HCT116 (cell line): Measurements from ENCODE around the gene C18orf54. TPM values are rescaled to one million over a fixed set of nuclear protein-coding genes. Genes with fewer than 3 reads are reported as not detected.

Source experiments
- ATAC-seq: fragments of 200-7000 bp; cut with Tn5 transposase; 2 replicates; pipeline ENCODE4 v1.9.1; 2020; ENCODE audit warnings: mild to moderate bottlenecking, moderate library complexity
- Bru-seq: library from RNA; stranded (reverse); fragments of 400-500 nt; gene quantifications from one replicate; lab custom pipeline; 2021; lab: Mats Ljungman, UMichigan
- BruChase-seq, 2 experiments: library from RNA; stranded (reverse); fragments of 400-500 nt; gene quantifications; one replicate each; lab custom pipeline; 2021; lab: Mats Ljungman, UMichigan
- BruUV-seq: library from RNA; stranded (reverse); fragments of 400-500 nt; replicated peaks from 2 replicates; lab custom pipeline; 2021; lab: Mats Ljungman, UMichigan
- CTCF ChIA-PET: fragments of 300-600 bp; sonication (Branson Sonifier 250); formaldehyde crosslinking; loops from one replicate; lab custom pipeline; 2021; ENCODE audit warnings: antibody characterized with exemption; lab: Charles Lee
- POLR2A ChIA-PET: fragments of 300-600, 350-600 bp; sonication (Branson Sonifier 250); formaldehyde crosslinking; loops from one replicate; lab custom pipeline; 2021; ENCODE audit warnings: antibody characterized with exemption; lab: Charles Lee
- RAD21 ChIA-PET, 2 experiments: fragments of 300-600 bp; sonication (Branson Sonifier 250); formaldehyde crosslinking; loops; one replicate each; lab custom pipeline; 2023; ENCODE audit warnings: low total read pairs in 2 of 2; ENCODE audit not compliant: uncharacterized antibody in 2 of 2, unreplicated experiment in 2 of 2, low non-redundant PET in 1 of 2; lab: Charles Lee
- DNase-seq: peaks from one replicate; pipeline ENCODE4 v3.0.0-alpha.2; 2010; ENCODE audit warnings: low read depth, low spot score
- H2AFZ ChIP-seq: fragments of 200-600 bp; shearing (Covaris generic), sonication (generic); 2 replicates; pipeline ENCODE4 v1.6.1; 2017; ENCODE audit warnings: low read depth, mixed run types, mixed read lengths, antibody characterized with exemption, low read length; ENCODE audit not compliant: poor library complexity, severe bottlenecking
- H3K27ac ChIP-seq: 2 replicates; pipeline ENCODE4 v1.5.1; 2012; ENCODE audit warnings: low read depth, low read length
- H3K27me3 ChIP-seq: fragments of 200-600 bp; sonication (generic); 2 replicates; pipeline ENCODE4 v1.6.1; 2016; ENCODE audit warnings: mixed run types, low read length, mixed read lengths; ENCODE audit not compliant: insufficient read depth
- H3K36me3 ChIP-seq, 2 experiments: fragments of 200-500 bp in 1 of 2; fragments of 200-600 bp in 1 of 2; sonication (Bioruptor generic) in 1 of 2; sonication (generic) in 1 of 2; 2 replicates each; pipeline versions ENCODE4 v1.5.1 to v1.6.1; 2014 to 2016; ENCODE audit warnings: low read length in 2 of 2, inconsistent platforms in 1 of 2, mixed read lengths in 1 of 2, mixed run types in 1 of 2; ENCODE audit not compliant: insufficient read depth in 2 of 2, control insufficient read depth in 1 of 2
- H3K4me1 ChIP-seq, 2 experiments: fragments of 200-600 bp in 1 of 2; sonication (generic) in 1 of 2; 2 replicates each; pipeline versions ENCODE4 v1.5.1 to v1.6.1; 2012 to 2017; ENCODE audit warnings: low read length in 2 of 2, inconsistent platforms in 1 of 2, mild to moderate bottlenecking in 1 of 2, mixed read lengths in 1 of 2, mixed run types in 1 of 2, moderate library complexity in 1 of 2; ENCODE audit not compliant: insufficient read depth in 2 of 2, control insufficient read depth in 1 of 2
- H3K4me2 ChIP-seq: fragments of 200-600 bp; sonication (generic); 2 replicates; pipeline ENCODE4 v1.6.1; 2017; ENCODE audit warnings: mixed run types, low read length, mixed read lengths
- H3K4me3 ChIP-seq, 2 experiments: fragments of 200-600 bp in 1 of 2; sonication (generic) in 1 of 2; replicated peaks in 1 of 2; 2 replicates each; pipeline ENCODE4 v1.5.1; 2011 to 2016; ENCODE audit warnings: low read length in 2 of 2, control low read depth in 1 of 2, low read depth in 1 of 2, mild to moderate bottlenecking in 1 of 2, mixed read lengths in 1 of 2, mixed run types in 1 of 2
- H3K79me2 ChIP-seq: fragments of 200-600 bp; sonication (generic); 2 replicates; pipeline ENCODE4 v1.6.1; 2017; ENCODE audit warnings: mild to moderate bottlenecking, mixed run types, low read length, moderate library complexity, mixed read lengths; ENCODE audit not compliant: insufficient read depth
- H3K9ac ChIP-seq: fragments of 200-600 bp; sonication (generic); 2 replicates; pipeline ENCODE4 v1.6.1; 2016; ENCODE audit warnings: low read length, mixed read lengths
- H3K9me2 ChIP-seq: fragments of 200-600 bp; sonication (generic), shearing (Covaris generic); 2 replicates; pipeline ENCODE4 v1.6.1; 2017; ENCODE audit warnings: mixed run types, mild to moderate bottlenecking, moderate library complexity; ENCODE audit not compliant: insufficient read depth
- H3K9me3 ChIP-seq, 2 experiments: fragments of 200-500 bp in 1 of 2; fragments of 200-600 bp in 1 of 2; sonication (Bioruptor generic) in 1 of 2; sonication (generic) in 1 of 2; 2 replicates each; pipeline ENCODE4 v1.6.1; 2014 to 2017; ENCODE audit warnings: low read length in 2 of 2, mixed read lengths in 2 of 2, inconsistent platforms in 1 of 2, low read depth in 1 of 2, mild to moderate bottlenecking in 1 of 2, mixed run types in 1 of 2, moderate library complexity in 1 of 2; ENCODE audit not compliant: control insufficient read depth in 1 of 2, insufficient read depth in 1 of 2
- H4K20me1 ChIP-seq: fragments of 200-600 bp; sonication (generic), shearing (Covaris generic); 2 replicates; pipeline ENCODE4 v1.6.1; 2017; ENCODE audit warnings: mixed run types, mild to moderate bottlenecking, moderate library complexity; ENCODE audit not compliant: insufficient read depth
- CBX3 ChIP-seq: IDR thresholded peaks from 2 replicates; pipeline ENCODE4 v1.6.1; 2012; ENCODE audit warnings: low read depth
- CEBPB ChIP-seq: IDR thresholded peaks from 2 replicates; pipeline ENCODE4 v1.6.1; 2012; ENCODE audit warnings: low read depth
- EGR1 ChIP-seq: IDR thresholded peaks from 2 replicates; pipeline ENCODE4 v1.6.1; 2012; ENCODE audit warnings: low read depth
- ELF1 ChIP-seq: IDR thresholded peaks from 2 replicates; pipeline ENCODE4 v1.6.1; 2012; ENCODE audit warnings: low read depth, borderline replicate concordance
- EZH2 ChIP-seq: fragments of 200-600 bp; sonication (generic); IDR thresholded peaks from 2 replicates; pipeline ENCODE4 v1.6.1; 2017; ENCODE audit warnings: antibody characterized with exemption, mixed run types
- EZH2phosphoT487 ChIP-seq: fragments of 200-600 bp; IDR thresholded peaks from 2 replicates; pipeline ENCODE4 v1.6.1; 2018; ENCODE audit warnings: antibody characterized with exemption, borderline replicate concordance
- FOSL1 ChIP-seq: IDR thresholded peaks from 2 replicates; pipeline ENCODE4 v1.6.1; 2012; ENCODE audit warnings: low read depth
- JUND ChIP-seq: IDR thresholded peaks from 2 replicates; pipeline ENCODE4 v1.6.1; 2012
- RAD21 ChIP-seq: IDR thresholded peaks from 2 replicates; pipeline ENCODE4 v1.6.1; 2012; ENCODE audit warnings: low read depth, mild to moderate bottlenecking
- SP1 ChIP-seq: IDR thresholded peaks from 2 replicates; pipeline ENCODE4 v1.6.1; 2012; ENCODE audit warnings: low read depth
- SRF ChIP-seq: IDR thresholded peaks from 2 replicates; pipeline ENCODE4 v1.6.1; 2012; ENCODE audit warnings: low read depth
- YY1 ChIP-seq: IDR thresholded peaks from 2 replicates; pipeline ENCODE4 v1.6.1; 2011; ENCODE audit warnings: low read length, low read depth, moderate library complexity, mild to moderate bottlenecking; ENCODE audit not compliant: insufficient replicate concordance; ENCODE audit errors: extremely low read depth
- ZFX ChIP-seq: fragments of 450-650 bp; IDR thresholded peaks from 2 replicates; pipeline ENCODE4 v1.6.1; 2017
- ZNF274 ChIP-seq: fragments of 200-500 bp; sonication (Bioruptor generic); IDR thresholded peaks from 2 replicates; pipeline ENCODE4 v1.6.1; 2014; ENCODE audit warnings: mild to moderate bottlenecking, low read depth, low read length, inconsistent platforms
- intact Hi-C: fragments of 100-400 bp; cut with micrococcal nuclease; formaldehyde crosslinking; loops from 2 replicates; pipeline ENCODE4 v1.10.0; 2022
- long read RNA-seq: library from polyadenylated mRNA; unstranded; transcript quantifications from one replicate; pipeline ENCODE4 v2.0.0, GENCODE V29; 2021; ENCODE audit not compliant: unreplicated experiment
- polyA plus RNA-seq: library from polyadenylated mRNA; unstranded; fragments of >200 nt; gene quantifications from 2 replicates; pipeline ENCODE4 v1.2.1, GENCODE V29; 2012; ENCODE audit warnings: missing spikeins
- total RNA-seq: library from RNA; stranded (reverse); gene quantifications from one replicate; pipeline ENCODE4 v1.2.1, GENCODE V29; 2021; ENCODE audit not compliant: unreplicated experiment
- TF ChIP-seq, protein P1 (sequence below): IDR thresholded peaks from 2 replicates; pipeline ENCODE4 v1.6.1; 2012; ENCODE audit warnings: low read depth
- TF ChIP-seq, protein P2 (sequence below), 3 experiments: fragments of 200-600 bp in 1 of 3; sonication (generic) in 1 of 3; IDR thresholded peaks in 2 of 3; conservative IDR thresholded peaks in 1 of 3; 2 replicates each; pipeline ENCODE4 v1.5.1; 2012 to 2017; ENCODE audit warnings: low read depth in 2 of 3, low read length in 2 of 3, antibody characterized with exemption in 1 of 3, borderline replicate concordance in 1 of 3, control low read depth in 1 of 3, mild to moderate bottlenecking in 1 of 3, mixed read lengths in 1 of 3, mixed run types in 1 of 3, moderate library complexity in 1 of 3; ENCODE audit not compliant: insufficient read depth in 1 of 3
- TF ChIP-seq, protein P3 (sequence below): IDR thresholded peaks from 2 replicates; pipeline ENCODE4 v1.6.1; 2012

The C18orf54 gene
- 10.0 TPM for total RNA-seq
- polyA plus RNA-seq = 1.5 and 2.5 TPM in 2 replicates
- percentile 65 among the genes with signal in this experiment for Bru-seq, nascent RNA
- BruChase-seq, experiment 1, labeled RNA remaining after a 6-hour chase = percentile 76 among the genes with signal in this experiment
- percentile 74 among the genes with signal in this experiment for BruChase-seq, experiment 2, labeled RNA remaining after a 2-hour chase
- long read RNA-seq, full-length matches to known transcripts = 8 of 12 reads
- long read RNA-seq, partial matches to known transcripts = 2 of 12 reads
- long read RNA-seq, other reads (novel, unspliced or antisense) = 2 of 12 reads

GRCh38 chr18:54357660-54358494 lies at the start of gene C18orf54, which contains the start of gene STARD6:
TSS of gene C18orf54 (plus strand) at chr18:54357906. CDS start at chr18:54360573, 2,667 bp downstream.
TSS of gene STARD6 (minus strand) at chr18:54357858. CDS start at chr18:54354573, 3,285 bp downstream.
- peaks cover 0 to 10% of the 10 kb centered on the region in 2 experiments; a peak in 1 of 4 replicates for H3K36me3 ChIP-seq
- ChIA-PET CTCF (interaction anchor here (0.7 to 1.6 kb wide), 7 partner anchors 8 to 87 kb away, joined by 3 to 9 read pairs (median 3); no protein-coding TSS in a partner anchor), POLR2A (interaction anchor here (0.6 to 1.4 kb wide), 2 partner anchors 10 to 18 kb away, joined by 4 read pairs; no protein-coding TSS in a partner anchor), RAD21 (no interaction called here)
- no peaks in the 10 kb centered on the region for H4K20me1 ChIP-seq
- H3K79me2 ChIP-seq = 0 out of 2 replicates have a peak, but pooled peaks cover 2% of the 10 kb centered on the region
- peak; percentile 94 for ATAC-seq
- intact Hi-C loops = no loop called here
- peak within 1 kb of the TSS; percentile 70 for H3K27ac ChIP-seq
- H3K9me3 ChIP-seq = no peaks in the 10 kb centered on the region
- peak within 1 kb of the TSS; percentile 78 for H3K4me2 ChIP-seq
- no TSS peak for BruUV-seq
- H3K27me3 ChIP-seq = no peaks in the 10 kb centered on the region
- H3K9me2 ChIP-seq = no peaks in the 10 kb centered on the region
- peak within 1 kb of the TSS; percentile 78 for H3K9ac ChIP-seq
- H3K4me1 ChIP-seq = peaks cover 0 to 14% of the 10 kb centered on the region in 2 experiments; a peak in 2 of 4 replicates
- H2AFZ ChIP-seq = peak within 1 kb of the TSS; percentile 67
- H3K4me3 ChIP-seq = peak within 1 kb of the TSS; percentile 66 to 93
- peak; percentile 79 for DNase-seq
- TF ChIP-seq, protein P1, sequence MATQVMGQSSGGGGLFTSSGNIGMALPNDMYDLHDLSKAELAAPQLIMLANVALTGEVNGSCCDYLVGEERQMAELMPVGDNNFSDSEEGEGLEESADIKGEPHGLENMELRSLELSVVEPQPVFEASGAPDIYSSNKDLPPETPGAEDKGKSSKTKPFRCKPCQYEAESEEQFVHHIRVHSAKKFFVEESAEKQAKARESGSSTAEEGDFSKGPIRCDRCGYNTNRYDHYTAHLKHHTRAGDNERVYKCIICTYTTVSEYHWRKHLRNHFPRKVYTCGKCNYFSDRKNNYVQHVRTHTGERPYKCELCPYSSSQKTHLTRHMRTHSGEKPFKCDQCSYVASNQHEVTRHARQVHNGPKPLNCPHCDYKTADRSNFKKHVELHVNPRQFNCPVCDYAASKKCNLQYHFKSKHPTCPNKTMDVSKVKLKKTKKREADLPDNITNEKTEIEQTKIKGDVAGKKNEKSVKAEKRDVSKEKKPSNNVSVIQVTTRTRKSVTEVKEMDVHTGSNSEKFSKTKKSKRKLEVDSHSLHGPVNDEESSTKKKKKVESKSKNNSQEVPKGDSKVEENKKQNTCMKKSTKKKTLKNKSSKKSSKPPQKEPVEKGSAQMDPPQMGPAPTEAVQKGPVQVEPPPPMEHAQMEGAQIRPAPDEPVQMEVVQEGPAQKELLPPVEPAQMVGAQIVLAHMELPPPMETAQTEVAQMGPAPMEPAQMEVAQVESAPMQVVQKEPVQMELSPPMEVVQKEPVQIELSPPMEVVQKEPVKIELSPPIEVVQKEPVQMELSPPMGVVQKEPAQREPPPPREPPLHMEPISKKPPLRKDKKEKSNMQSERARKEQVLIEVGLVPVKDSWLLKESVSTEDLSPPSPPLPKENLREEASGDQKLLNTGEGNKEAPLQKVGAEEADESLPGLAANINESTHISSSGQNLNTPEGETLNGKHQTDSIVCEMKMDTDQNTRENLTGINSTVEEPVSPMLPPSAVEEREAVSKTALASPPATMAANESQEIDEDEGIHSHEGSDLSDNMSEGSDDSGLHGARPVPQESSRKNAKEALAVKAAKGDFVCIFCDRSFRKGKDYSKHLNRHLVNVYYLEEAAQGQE = no peak
- TF ChIP-seq YY1 (peak; percentile 93), ZFX (0 out of 2 replicates have a peak, but pooled peaks have one; percentile 21), EGR1 (no peak), CEBPB (no peak), JUND (no peak), ELF1 (no peak), SP1 (no peak), RAD21 (no peak; the same call in 1 of the 2 replicates), SRF (no peak), FOSL1 (no peak), CBX3 (peak; percentile 25; the same call in 1 of the 2 replicates), EZH2 (no peak), ZNF274 (no peak), EZH2phosphoT487 (no peak)
- TF ChIP-seq, protein P2, sequence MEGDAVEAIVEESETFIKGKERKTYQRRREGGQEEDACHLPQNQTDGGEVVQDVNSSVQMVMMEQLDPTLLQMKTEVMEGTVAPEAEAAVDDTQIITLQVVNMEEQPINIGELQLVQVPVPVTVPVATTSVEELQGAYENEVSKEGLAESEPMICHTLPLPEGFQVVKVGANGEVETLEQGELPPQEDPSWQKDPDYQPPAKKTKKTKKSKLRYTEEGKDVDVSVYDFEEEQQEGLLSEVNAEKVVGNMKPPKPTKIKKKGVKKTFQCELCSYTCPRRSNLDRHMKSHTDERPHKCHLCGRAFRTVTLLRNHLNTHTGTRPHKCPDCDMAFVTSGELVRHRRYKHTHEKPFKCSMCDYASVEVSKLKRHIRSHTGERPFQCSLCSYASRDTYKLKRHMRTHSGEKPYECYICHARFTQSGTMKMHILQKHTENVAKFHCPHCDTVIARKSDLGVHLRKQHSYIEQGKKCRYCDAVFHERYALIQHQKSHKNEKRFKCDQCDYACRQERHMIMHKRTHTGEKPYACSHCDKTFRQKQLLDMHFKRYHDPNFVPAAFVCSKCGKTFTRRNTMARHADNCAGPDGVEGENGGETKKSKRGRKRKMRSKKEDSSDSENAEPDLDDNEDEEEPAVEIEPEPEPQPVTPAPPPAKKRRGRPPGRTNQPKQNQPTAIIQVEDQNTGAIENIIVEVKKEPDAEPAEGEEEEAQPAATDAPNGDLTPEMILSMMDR (IDR thresholded peaks at IDR 0.05 in 2 of 3, conservative IDR thresholded peaks at IDR 0.05 in 1 of 3; ENCODE audit: borderline replicate concordance in 1 of 3, insufficient read depth in 1 of 3, low read depth in 2 of 3, low read length in 2 of 3) = peak; percentile 11 to 45 (median 41); a peak in 4 of 6 replicates
- TF ChIP-seq, protein P3, sequence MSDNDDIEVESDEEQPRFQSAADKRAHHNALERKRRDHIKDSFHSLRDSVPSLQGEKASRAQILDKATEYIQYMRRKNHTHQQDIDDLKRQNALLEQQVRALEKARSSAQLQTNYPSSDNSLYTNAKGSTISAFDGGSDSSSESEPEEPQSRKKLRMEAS = 0 out of 2 replicates have a peak, but pooled peaks have one; percentile 46
